NCI-H2171 treated with DMSO at 0.1 percent for 48 hours (cell line): ENCODE data around the gene MAGEB17.
"Not testable (repeated sequence)": the region's sequence is repeated elsewhere in the genome, so short reads cannot be mapped to it uniquely, and the experiment has no call there.

Experiments
- DNase-seq: peaks from one replicate; lab custom pipeline; 2025; lab: John Stamatoyannopoulos, UW

Gene MAGEB17

GRCh38 chrX:16167181-16167580, at the start of gene MAGEB17:
TSS of gene MAGEB17 (plus strand) at chrX:16167481. CDS start at chrX:16170383, 2,902 bp downstream.
- DNase-seq = no peak

GRCh38 chrX:16119353-16120220, 47.7 kb upstream of the MAGEB17 start:
- DNase-seq = no peak

GRCh38 chrX:16120431-16120830, 46.9 kb upstream of the MAGEB17 start:
- DNase-seq = no peak

- peak; percentile 44 for DNase-seq
Measured at GRCh38 chrX:16123222-16123786, 44.0 kb upstream of the MAGEB17 start, which contains the start of gene GRPR. TSS of gene GRPR (plus strand) at chrX:16123565. CDS start at chrX:16123954, 389 bp downstream.

- DNase-seq = no peak
Measured at GRCh38 chrX:16124201-16124600, 43.1 kb upstream of the MAGEB17 start.

- DNase-seq = no peak
Measured at GRCh38 chrX:16125520-16126149, 41.6 kb upstream of the MAGEB17 start.

- DNase-seq = no peak
Measured at GRCh38 chrX:16130707-16131106, 36.6 kb upstream of the MAGEB17 start.

GRCh38 chrX:16134936-16135335, 32.3 kb upstream of the MAGEB17 start:
- DNase-seq = no peak

- no peak for DNase-seq
Measured at GRCh38 chrX:16136080-16136479, 31.2 kb upstream of the MAGEB17 start.

GRCh38 chrX:16137416-16138107, 29.7 kb upstream of the MAGEB17 start:
- no peak for DNase-seq

- DNase-seq = no peak
Measured at GRCh38 chrX:16138108-16138427, 29.2 kb upstream of the MAGEB17 start.

GRCh38 chrX:16140448-16140847, 26.8 kb upstream of the MAGEB17 start:
- DNase-seq = no peak

GRCh38 chrX:16140983-16141382, 26.3 kb upstream of the MAGEB17 start:
- DNase-seq = no peak

GRCh38 chrX:16141422-16142245, 25.6 kb upstream of the MAGEB17 start:
- DNase-seq = no peak

GRCh38 chrX:16142246-16142558, 25.1 kb upstream of the MAGEB17 start:
- no peak for DNase-seq

GRCh38 chrX:16143968-16144367, 23.3 kb upstream of the MAGEB17 start:
- no peak for DNase-seq

- no peak for DNase-seq
Measured at GRCh38 chrX:16144420-16144819, 22.9 kb upstream of the MAGEB17 start.

GRCh38 chrX:16145093-16145492, 22.2 kb upstream of the MAGEB17 start:
- not testable (repeated sequence) for DNase-seq

GRCh38 chrX:16145656-16146055, 21.6 kb upstream of the MAGEB17 start:
- DNase-seq = no peak

- DNase-seq = no peak
Measured at GRCh38 chrX:16148896-16149295, 18.4 kb upstream of the MAGEB17 start.

- peak; percentile 19 for DNase-seq
Measured at GRCh38 chrX:16155581-16156096, 11.6 kb upstream of the MAGEB17 start.
